HG02885 (cell line): ENCODE results near the gene ARMH3.
"Not testable (repeated sequence)": the region's sequence is repeated elsewhere in the genome, so short reads cannot be mapped to it uniquely, and the experiment has no call there.

Source experiments
- ATAC-seq: cut with Tn5 transposase; IDR thresholded peaks from one replicate; pipeline ENCODE4 v1.9.1; 2021; ENCODE audit warnings: mild to moderate bottlenecking; ENCODE audit not compliant: unreplicated experiment, poor library complexity

ARMH3 gene

DNA sequence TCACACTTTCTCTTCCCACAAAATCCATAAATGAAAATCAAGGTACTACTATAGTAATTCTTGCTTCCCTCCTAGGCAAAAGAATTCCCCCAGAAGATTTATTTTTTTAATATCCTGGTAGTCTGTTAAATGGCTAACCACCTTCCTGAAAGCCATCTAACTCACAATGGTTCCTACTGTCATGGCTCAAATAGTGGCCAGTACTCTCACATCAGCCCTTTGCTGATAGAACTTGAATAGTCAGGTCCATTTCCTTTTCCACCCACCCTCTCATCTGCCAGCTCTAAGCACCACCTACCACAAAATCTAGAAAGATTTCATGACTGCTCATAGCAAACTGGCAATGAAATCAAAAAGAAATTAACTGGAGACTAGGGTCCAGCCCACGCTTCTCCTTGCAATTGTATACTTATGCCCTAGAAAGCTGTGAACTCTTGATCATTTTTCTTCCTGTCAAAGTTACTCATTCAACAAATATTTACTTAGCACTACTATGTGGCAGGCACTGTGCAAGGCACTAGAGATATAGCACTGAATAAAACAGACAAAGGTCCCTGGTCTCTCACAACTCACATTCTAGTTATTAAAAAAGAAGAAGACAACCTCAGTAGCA, 60.4 kb downstream of the ARMH3 start:
- no peak for ATAC-seq

DNA sequence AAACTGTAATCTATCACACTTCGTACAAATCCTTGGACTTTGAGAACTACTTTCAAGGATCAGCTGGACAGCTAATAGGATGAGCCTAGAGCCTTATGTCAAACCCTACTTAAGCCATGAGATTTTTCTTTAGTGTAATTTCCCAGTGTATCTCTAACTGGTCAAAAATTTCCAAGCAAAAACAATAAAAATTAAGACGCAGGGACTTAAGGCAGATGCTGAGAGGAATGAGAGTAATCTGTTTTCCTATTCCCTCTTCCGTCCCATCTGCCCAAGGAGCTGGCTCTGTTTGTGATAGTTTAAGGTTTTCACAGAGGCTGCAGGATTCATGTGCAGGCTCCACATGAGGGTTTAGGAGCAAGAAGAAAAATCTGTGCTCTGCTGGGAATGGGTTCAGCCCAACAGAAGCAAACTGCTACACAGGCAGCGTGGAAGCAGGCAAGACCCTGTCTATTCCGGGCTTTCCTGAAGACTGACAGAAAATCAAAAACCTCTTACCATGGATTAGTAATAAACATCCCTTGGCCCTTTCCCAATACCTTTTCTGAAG, 62.2 kb downstream of the ARMH3 start:
- ATAC-seq = no peak

DNA sequence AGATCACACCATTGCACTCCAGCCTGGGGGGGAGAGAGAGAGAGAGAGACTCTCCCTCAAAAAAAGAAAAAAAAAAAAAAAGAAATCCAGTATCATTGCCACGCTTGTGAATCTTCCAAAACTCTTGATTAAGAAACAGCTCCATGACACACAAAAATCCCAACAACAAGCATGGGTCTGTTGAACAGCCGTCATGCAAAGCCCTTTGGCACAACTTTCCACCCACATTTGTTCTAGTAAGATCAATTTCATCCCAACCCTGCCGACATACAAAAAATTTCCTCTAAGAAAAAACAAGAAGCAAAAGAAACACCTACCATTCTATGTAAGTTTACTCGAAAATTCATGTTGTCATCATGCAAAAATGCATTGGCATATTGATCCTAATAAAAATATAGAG, 62.8 kb downstream of the ARMH3 start:
- no peak for ATAC-seq

DNA sequence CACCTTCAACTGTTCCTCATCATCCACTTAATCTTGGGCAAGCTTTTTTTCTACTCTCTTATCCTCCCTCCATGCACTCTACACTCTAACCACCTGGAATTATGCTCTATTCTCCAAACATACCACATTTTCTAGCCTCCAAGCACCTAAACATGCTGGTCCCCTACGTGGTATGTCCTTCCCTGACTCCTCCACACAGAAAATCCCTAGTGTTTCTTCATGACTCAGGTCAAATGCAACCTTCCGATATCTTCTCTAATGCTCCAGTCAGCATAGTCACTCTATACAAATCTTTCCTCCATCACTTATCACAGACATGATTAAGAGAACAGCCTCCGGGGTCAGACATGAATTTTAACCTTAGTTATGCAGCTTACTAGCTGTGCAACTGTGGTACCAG, 68.8 kb downstream of the ARMH3 start:
- ATAC-seq = no peak

- ATAC-seq = no peak
Measured at GRCh38 chr10:101986624-101986971, 69.4 kb downstream of the ARMH3 start.

GRCh38 chr10:101980677-101981076, 75.3 kb downstream of the ARMH3 start:
- ATAC-seq = not testable (repeated sequence)

- no peak for ATAC-seq
Measured at GRCh38 chr10:101974091-101974971, 81.6 kb downstream of the ARMH3 start.

- no peak for ATAC-seq
Measured at GRCh38 chr10:101972761-101973160, 83.2 kb downstream of the ARMH3 start.

- peak; percentile 20 for ATAC-seq
Measured at GRCh38 chr10:101969412-101969922, 86.5 kb downstream of the ARMH3 start.

- ATAC-seq = peak; percentile 46
Measured at GRCh38 chr10:101968940-101969321, 87.0 kb downstream of the ARMH3 start.

- no peak for ATAC-seq
Measured at GRCh38 chr10:101968286-101968939, 87.6 kb downstream of the ARMH3 start.

GRCh38 chr10:101967713-101968112, 88.3 kb downstream of the ARMH3 start:
- ATAC-seq = no peak

GRCh38 chr10:101967119-101967518, 88.9 kb downstream of the ARMH3 start:
- ATAC-seq = no peak

DNA sequence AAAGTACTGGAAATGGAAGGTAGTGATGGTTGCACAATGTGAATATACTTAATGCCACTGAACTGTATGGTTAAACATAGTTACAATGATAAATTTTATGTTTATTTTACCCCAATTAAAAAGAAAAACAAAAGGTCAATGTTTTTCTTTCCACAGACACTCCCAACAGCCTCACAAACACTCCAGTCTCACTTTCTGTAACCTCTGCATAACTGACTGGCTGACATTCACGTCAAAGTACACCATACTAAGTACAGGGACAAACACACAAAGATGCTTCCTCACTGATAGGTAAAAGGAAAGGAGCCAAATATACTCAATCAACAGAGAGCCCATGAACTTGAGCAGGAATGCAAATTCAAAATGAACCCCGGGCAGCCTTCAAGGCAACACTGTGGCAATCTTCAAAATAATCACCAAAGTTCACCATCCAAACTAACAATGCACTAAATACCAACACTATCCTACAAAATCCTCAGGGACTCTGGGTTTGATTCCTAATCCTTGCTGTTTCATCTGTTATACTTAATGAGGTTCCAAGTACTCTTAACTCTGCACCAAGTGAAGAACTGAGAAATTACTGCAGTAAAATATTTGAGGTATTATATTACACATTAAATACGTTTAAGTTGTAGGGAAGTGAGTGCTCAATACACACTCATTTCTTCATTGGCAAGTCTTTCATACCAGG, 90.8 kb downstream of the ARMH3 start:
- no peak for ATAC-seq

- ATAC-seq = no peak
Measured at GRCh38 chr10:101961591-101962498, 94.1 kb downstream of the ARMH3 start.

- ATAC-seq = no peak
Measured at GRCh38 chr10:101960879-101961395, 95.0 kb downstream of the ARMH3 start.

GRCh38 chr10:101959346-101959916, 96.5 kb downstream of the ARMH3 start:
- ATAC-seq = no peak

DNA sequence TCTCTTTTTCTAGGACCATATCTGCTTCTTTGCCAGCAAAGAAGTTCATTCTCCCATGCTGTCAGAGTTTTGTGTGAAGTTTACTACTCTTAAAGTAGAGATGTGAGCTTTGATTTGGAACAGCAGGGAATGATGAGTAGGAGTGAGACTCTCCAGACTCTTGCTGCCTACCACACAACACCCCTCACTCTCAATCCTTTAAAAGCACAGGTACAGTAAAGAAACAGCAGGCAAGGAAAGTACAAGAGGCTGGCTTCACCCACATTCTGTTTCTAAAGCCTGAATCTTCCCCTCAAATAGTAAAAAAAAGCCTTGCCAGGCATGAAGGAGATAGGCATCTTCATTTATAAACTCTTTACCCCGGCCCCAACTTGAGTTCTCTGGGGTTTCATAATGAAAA, 97.3 kb downstream of the ARMH3 start:
- no peak for ATAC-seq

DNA sequence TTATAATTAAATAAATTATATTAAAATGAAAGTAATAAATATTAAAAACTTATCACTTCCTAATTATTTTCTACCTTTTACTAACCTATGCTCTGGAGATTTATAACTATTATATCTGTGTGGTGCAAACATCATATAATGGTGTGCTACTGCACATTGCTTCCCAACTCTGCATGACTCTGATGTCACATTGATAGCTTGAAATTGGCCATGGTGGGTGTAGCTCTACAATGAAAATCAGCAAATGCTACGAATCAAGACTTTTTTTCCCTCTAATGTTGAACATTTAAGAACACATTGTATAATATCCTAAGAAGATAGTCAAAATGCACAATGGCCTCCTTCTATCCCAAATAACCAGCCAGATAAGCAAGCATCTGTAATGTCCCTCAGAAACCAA, 99.1 kb downstream of the ARMH3 start:
- no peak for ATAC-seq
